Endothelial cell of umbilical vein (primary cell): ENCODE data around the gene ESAM. TPM values are rescaled to one million over a fixed set of nuclear protein-coding genes. Genes with fewer than 3 reads are reported as not detected.

ENCODE experiments used
- BruUV-seq: library from RNA; stranded (reverse); fragments of 400-500 nt; replicated peaks from 2 replicates; lab custom pipeline; 2021; lab: Mats Ljungman, UMichigan
- CTCF ChIA-PET: fragments of 300-600, 350-600 bp; sonication (Branson Sonifier 250); formaldehyde crosslinking; loops from one replicate; lab custom pipeline; 2021; ENCODE audit warnings: antibody characterized with exemption, inconsistent platforms; lab: Charles Lee
- POLR2A ChIA-PET: fragments of 300-600, 350-600 bp; sonication (Branson Sonifier 250); formaldehyde crosslinking; loops from one replicate; lab custom pipeline; 2021; ENCODE audit warnings: antibody characterized with exemption, inconsistent platforms; lab: Charles Lee
- DNase-seq: peaks from one replicate; pipeline ENCODE4 v3.0.0-alpha.2; 2011; ENCODE audit warnings: low read depth, low spot score
- FAIRE-seq: peaks from 2 replicates; lab custom pipeline; 2011; peaks lifted over from hg19 to GRCh38; lab: Jason Lieb, UNC
- H2AFZ ChIP-seq: 2 replicates; pipeline ENCODE4 v1.6.0; 2012; ENCODE audit warnings: low read depth, low read length, control low read depth, inconsistent platforms
- H3K27ac ChIP-seq: 2 replicates; pipeline ENCODE4 v1.5.1; 2011; ENCODE audit warnings: low read depth, mild to moderate bottlenecking, control low read depth, low read length, moderate library complexity; ENCODE audit not compliant: insufficient read depth
- H3K27me3 ChIP-seq, 2 experiments: 2 replicates each; pipeline versions ENCODE4 v1.6.0 to v1.6.1; 2011; ENCODE audit warnings: low read length in 2 of 2, mixed read lengths in 1 of 2; ENCODE audit not compliant: control insufficient read depth in 2 of 2, insufficient read depth in 2 of 2
- H3K36me3 ChIP-seq, 2 experiments: 2 replicates in 1 of 2; 3 replicates in 1 of 2; pipeline ENCODE4 v1.5.1; 2011; ENCODE audit warnings: low read length in 2 of 2, mild to moderate bottlenecking in 1 of 2, moderate library complexity in 1 of 2; ENCODE audit not compliant: control insufficient read depth in 2 of 2, insufficient read depth in 2 of 2; ENCODE audit errors: extremely low read depth in 1 of 2
- H3K4me1 ChIP-seq: 3 replicates; pipeline ENCODE4 v1.5.1; 2011; ENCODE audit warnings: mild to moderate bottlenecking, low read length; ENCODE audit not compliant: control insufficient read depth, insufficient read depth; ENCODE audit errors: extremely low read depth
- H3K4me2 ChIP-seq: 2 replicates; pipeline ENCODE4 v1.6.1; 2011; ENCODE audit warnings: low read length, control low read depth, mixed read lengths; ENCODE audit not compliant: insufficient read depth
- H3K4me3 ChIP-seq, 3 experiments: fragments of 200-600 bp in 1 of 3; sonication (generic), shearing (Covaris generic) in 1 of 3; replicated peaks in 1 of 3; 2 replicates each; pipeline ENCODE4 v1.5.1; 2011 to 2016; ENCODE audit warnings: control low read depth in 3 of 3, low read length in 3 of 3, mild to moderate bottlenecking in 2 of 3, inconsistent platforms in 1 of 3, low read depth in 1 of 3, moderate library complexity in 1 of 3; ENCODE audit not compliant: insufficient read depth in 1 of 3
- H3K79me2 ChIP-seq: 2 replicates; pipeline ENCODE4 v1.6.0; 2012; ENCODE audit warnings: low read length, inconsistent platforms; ENCODE audit not compliant: control insufficient read depth, insufficient read depth
- H3K9ac ChIP-seq: replicated peaks from 2 replicates; pipeline ENCODE3; 2011; ENCODE audit warnings: low read length, control low read depth; ENCODE audit not compliant: insufficient read depth; ENCODE audit errors: extremely low read depth
- H3K9me1 ChIP-seq: replicated peaks from 3 replicates; pipeline ENCODE4 v1.6.0; 2011; ENCODE audit warnings: mild to moderate bottlenecking, low read length; ENCODE audit not compliant: control insufficient read depth, insufficient read depth; ENCODE audit errors: extremely low read depth
- H3K9me3 ChIP-seq: replicated peaks from 2 replicates; pipeline ENCODE4 v1.5.1; 2012; ENCODE audit warnings: low read length, inconsistent platforms; ENCODE audit not compliant: control insufficient read depth, insufficient read depth
- H4K20me1 ChIP-seq: replicated peaks from 2 replicates; pipeline ENCODE3; 2011; ENCODE audit warnings: mild to moderate bottlenecking, low read length; ENCODE audit not compliant: control insufficient read depth, insufficient read depth; ENCODE audit errors: extremely low read depth
- EZH2 ChIP-seq: IDR thresholded peaks from 2 replicates; pipeline ENCODE4 v1.6.1; 2012; ENCODE audit warnings: borderline replicate concordance, low read depth, mild to moderate bottlenecking, moderate library complexity, low read length, inconsistent platforms; ENCODE audit not compliant: severe bottlenecking
- FOS ChIP-seq: IDR thresholded peaks from 2 replicates; pipeline ENCODE4 v1.6.1; 2011; ENCODE audit warnings: mild to moderate bottlenecking, low read length, moderate library complexity, borderline replicate concordance; ENCODE audit not compliant: insufficient read depth
- GATA2 ChIP-seq: IDR thresholded peaks from 2 replicates; pipeline ENCODE4 v1.7.0; 2011; ENCODE audit warnings: low read depth, mild to moderate bottlenecking, moderate library complexity, mixed read lengths, low read length; ENCODE audit not compliant: insufficient read length, insufficient read depth
- JUN ChIP-seq: IDR thresholded peaks from 2 replicates; pipeline ENCODE4 v1.6.1; 2011; ENCODE audit warnings: borderline replicate concordance, low read depth; ENCODE audit not compliant: insufficient read length, insufficient read depth
- MYC ChIP-seq: IDR thresholded peaks from one replicate; pipeline ENCODE4 v1.6.1; 2011; ENCODE audit warnings: mild to moderate bottlenecking, low read depth, low read length
- POLR2A ChIP-seq: IDR thresholded peaks from 2 replicates; pipeline ENCODE4 v1.6.1; 2012; ENCODE audit warnings: low read depth, mild to moderate bottlenecking, control low read depth, low read length
- POLR2AphosphoS5 ChIP-seq: IDR thresholded peaks from 2 replicates; pipeline ENCODE4 v1.6.1; 2012; ENCODE audit warnings: low read depth, mild to moderate bottlenecking, control low read depth, low read length, moderate library complexity; ENCODE audit not compliant: insufficient read depth
- dilution Hi-C: fragments of 300-500 bp; cut with MboI; formaldehyde crosslinking; loops from one replicate; pipeline ENCODE4 v1.15.0; 2019; ENCODE audit warnings: low sequenced_read_pairs; ENCODE audit not compliant: extremely low pct_ligation_motif_present
- intact Hi-C: fragments of 100-400 bp; cut with micrococcal nuclease; formaldehyde crosslinking; loops from one replicate; pipeline ENCODE4 v1.10.0; 2022
- polyA plus RNA-seq, 4 experiments: library from polyadenylated mRNA; depleted of rRNA in 3 of 4; stranded (reverse) in 3 of 4; unstranded in 1 of 4; fragments of >200 nt; gene quantifications; 2 replicates each; pipeline versions ENCODE4 v1.2.1 to v1.2.3, GENCODE V29; 2011 to 2012; ENCODE audit warnings: missing spikeins in 1 of 4
- total RNA-seq: library from RNA; stranded (reverse); gene quantifications from 2 replicates; pipeline ENCODE4 v1.2.3, GENCODE V29; 2021
- TF ChIP-seq, protein P1 (sequence below): IDR thresholded peaks from 2 replicates; pipeline ENCODE4 v1.6.1; 2011; ENCODE audit not compliant: insufficient read depth, insufficient read length
- TF ChIP-seq, protein P2 (sequence below), 2 donors: IDR thresholded peaks; 1 replicate in 1 of 2; 2 replicates in 1 of 2; pipeline ENCODE4 v1.5.1; 2011; ENCODE audit warnings: low read length in 2 of 2, mild to moderate bottlenecking in 2 of 2, moderate library complexity in 2 of 2, control low read depth in 1 of 2, inconsistent platforms in 1 of 2, low read depth in 1 of 2; ENCODE audit not compliant: insufficient read depth in 1 of 2; ENCODE audit errors: extremely low read depth in 1 of 2

ESAM gene
- total and polyA plus RNA-seq, 2 donors (not counting 3 experiments of a cell fraction or from before 2014, with no cell fraction given) = 273 to 383 TPM

DNA sequence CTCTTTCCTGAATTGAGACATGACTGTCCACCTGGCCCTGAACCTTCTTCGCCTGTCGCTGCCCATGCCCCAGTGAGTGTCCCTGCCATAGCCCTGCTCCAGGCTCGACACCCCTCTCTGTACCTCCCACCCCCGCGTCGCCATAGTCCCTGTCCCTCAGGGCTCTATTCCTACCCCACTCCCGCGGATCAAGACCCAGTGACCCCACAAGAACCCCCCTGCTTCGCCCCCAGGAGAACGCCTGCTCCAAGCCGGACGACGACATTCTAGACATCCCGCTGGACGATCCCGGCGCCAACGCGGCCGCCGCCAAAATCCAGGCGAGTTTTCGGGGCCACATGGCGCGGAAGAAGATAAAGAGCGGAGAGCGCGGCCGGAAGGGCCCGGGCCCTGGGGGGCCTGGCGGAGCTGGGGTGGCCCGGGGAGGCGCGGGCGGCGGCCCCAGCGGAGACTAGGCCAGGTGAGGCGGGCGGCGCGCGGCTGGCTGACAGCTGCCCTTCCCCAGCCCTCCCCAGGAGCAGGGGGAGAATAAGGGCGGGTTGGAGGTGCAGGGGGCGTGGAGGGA, 16.7 kb downstream of the ESAM start:
- Histone ChIP-seq H3K9me1 (no peaks in the 10 kb centered on the region), H3K79me2 (peaks cover 2% of the 10 kb centered on the region), H3K27me3 (no peaks in the 10 kb centered on the region), H3K9ac (no peak overlapping the region), H3K4me3 (no peak overlapping the region), H3K36me3 (no peaks in the 10 kb centered on the region), H2AFZ (no peak overlapping the region), H3K4me2 (no peak overlapping the region), H3K9me3 (no peaks in the 10 kb centered on the region), H4K20me1 (no peaks in the 10 kb centered on the region), H3K4me1 (peaks cover 43% of the 10 kb centered on the region), H3K27ac (no peak overlapping the region)
- no peak for FAIRE-seq
- no peak for TF ChIP-seq FOS
- no peak for TF ChIP-seq EZH2
- TF ChIP-seq MYC = no peak
- no peak for TF ChIP-seq POLR2AphosphoS5
- TF ChIP-seq, protein P1, sequence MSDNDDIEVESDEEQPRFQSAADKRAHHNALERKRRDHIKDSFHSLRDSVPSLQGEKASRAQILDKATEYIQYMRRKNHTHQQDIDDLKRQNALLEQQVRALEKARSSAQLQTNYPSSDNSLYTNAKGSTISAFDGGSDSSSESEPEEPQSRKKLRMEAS = no peak
- TF ChIP-seq, protein P2, sequence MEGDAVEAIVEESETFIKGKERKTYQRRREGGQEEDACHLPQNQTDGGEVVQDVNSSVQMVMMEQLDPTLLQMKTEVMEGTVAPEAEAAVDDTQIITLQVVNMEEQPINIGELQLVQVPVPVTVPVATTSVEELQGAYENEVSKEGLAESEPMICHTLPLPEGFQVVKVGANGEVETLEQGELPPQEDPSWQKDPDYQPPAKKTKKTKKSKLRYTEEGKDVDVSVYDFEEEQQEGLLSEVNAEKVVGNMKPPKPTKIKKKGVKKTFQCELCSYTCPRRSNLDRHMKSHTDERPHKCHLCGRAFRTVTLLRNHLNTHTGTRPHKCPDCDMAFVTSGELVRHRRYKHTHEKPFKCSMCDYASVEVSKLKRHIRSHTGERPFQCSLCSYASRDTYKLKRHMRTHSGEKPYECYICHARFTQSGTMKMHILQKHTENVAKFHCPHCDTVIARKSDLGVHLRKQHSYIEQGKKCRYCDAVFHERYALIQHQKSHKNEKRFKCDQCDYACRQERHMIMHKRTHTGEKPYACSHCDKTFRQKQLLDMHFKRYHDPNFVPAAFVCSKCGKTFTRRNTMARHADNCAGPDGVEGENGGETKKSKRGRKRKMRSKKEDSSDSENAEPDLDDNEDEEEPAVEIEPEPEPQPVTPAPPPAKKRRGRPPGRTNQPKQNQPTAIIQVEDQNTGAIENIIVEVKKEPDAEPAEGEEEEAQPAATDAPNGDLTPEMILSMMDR (IDR thresholded peaks at IDR 0.05; ENCODE audit: extremely low read depth in 1 of 2, insufficient read depth in 1 of 2, low read depth in 1 of 2, low read length in 2 of 2) = no peak
- TF ChIP-seq GATA2 = no peak
- TF ChIP-seq POLR2A = no peak
- TF ChIP-seq JUN = no peak
- intact Hi-C loops = no loop called here
- dilution Hi-C loops = no loop called here
- no peak for DNase-seq
- ChIA-PET POLR2A (interaction anchor here (1.1 to 5.0 kb wide), 3 partner anchors 14 to 28 kb away, joined by 3 to 67 read pairs (median 9); no protein-coding TSS in a partner anchor), CTCF (interaction anchor here (1.3 to 16.9 kb wide), 5 partner anchors 8 to 131 kb away, joined by 4 to 301 read pairs (median 9); partner anchors contain the start of genes ESAM, SIAE and SPA17)
- BruUV-seq = no TSS peak
